Glutamatergic neuron (in vitro differentiated cells): ENCODE results near the gene MRTFB. TPM values are rescaled to one million over a fixed set of nuclear protein-coding genes. Genes with fewer than 3 reads are reported as not detected.

Experiments used
- DNase-seq: peaks from one replicate; pipeline ENCODE4 v3.0.0; 2022
- H3K27ac Mint-ChIP-seq: one replicate; pipeline ENCODE4 v1.8.0; 2020; ENCODE audit warnings: mild to moderate bottlenecking, mixed read lengths, inconsistent platforms; ENCODE audit not compliant: unreplicated experiment
- H3K27me3 Mint-ChIP-seq: one replicate; pipeline ENCODE4 v1.8.0; 2020; ENCODE audit warnings: mild to moderate bottlenecking, moderate library complexity, mixed read lengths, inconsistent platforms; ENCODE audit not compliant: unreplicated experiment
- H3K36me3 Mint-ChIP-seq: one replicate; pipeline ENCODE4 v1.8.0; 2020; ENCODE audit warnings: mild to moderate bottlenecking, mixed read lengths, inconsistent platforms; ENCODE audit not compliant: unreplicated experiment
- H3K4me1 Mint-ChIP-seq: one replicate; pipeline ENCODE4 v1.8.0; 2020; ENCODE audit warnings: mild to moderate bottlenecking, low read depth, mixed read lengths, inconsistent platforms; ENCODE audit not compliant: unreplicated experiment
- H3K4me3 Mint-ChIP-seq: one replicate; pipeline ENCODE4 v1.8.0; 2020; ENCODE audit warnings: mild to moderate bottlenecking, mixed read lengths, inconsistent platforms; ENCODE audit not compliant: unreplicated experiment
- H3K9me3 Mint-ChIP-seq: one replicate; pipeline ENCODE4 v1.8.0; 2020; ENCODE audit warnings: mild to moderate bottlenecking, moderate library complexity, mixed read lengths, inconsistent platforms; ENCODE audit not compliant: unreplicated experiment
- CTCF ChIP-seq: fragments of 200-600 bp; sonication (generic); IDR thresholded peaks from one replicate; pipeline ENCODE4 v1.5.0; 2021; ENCODE audit not compliant: partially characterized antibody, unreplicated experiment
- total RNA-seq: library from RNA; stranded (reverse); fragmentation: NEBNext Ultra II Directional; extraction: Animal tissue kit (Norgen Biotek cat#: 25700); gene quantifications from one replicate; pipeline ENCODE4 v1.2.1, GENCODE V29; 2021; ENCODE audit not compliant: unreplicated experiment

MRTFB gene
- total RNA-seq, 1 donor from 2014 or later, result 29.6 TPM

DNA sequence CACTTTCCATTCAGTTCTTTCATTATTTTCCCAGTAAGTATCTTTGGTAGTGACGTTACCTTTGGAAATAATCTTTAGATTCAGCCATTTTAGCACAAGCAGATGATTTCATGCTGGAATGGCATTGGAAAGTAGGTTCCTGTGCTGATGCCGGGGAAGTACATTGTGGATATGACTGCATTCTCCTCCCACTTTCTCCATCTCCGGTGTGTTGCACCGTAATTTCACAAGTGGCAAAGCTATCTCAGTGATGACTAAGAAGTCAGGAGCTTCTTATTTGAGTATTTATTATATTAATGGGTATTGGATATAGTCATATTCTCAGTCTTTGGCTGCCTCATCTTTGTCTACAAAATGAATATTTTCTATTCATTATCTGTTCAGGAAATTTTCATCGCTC lies 69.8 kb downstream of the MRTFB start:
- no peaks in the 10 kb centered on the region for H3K36me3 Mint-ChIP-seq
- H3K4me3 Mint-ChIP-seq, result no peak overlapping the region
- TF ChIP-seq CTCF, result no peak
- no peaks in the 10 kb centered on the region for H3K9me3 Mint-ChIP-seq
- H3K4me1 Mint-ChIP-seq, result no peaks in the 10 kb centered on the region
- no peak for DNase-seq
- no peak overlapping the region for H3K27ac Mint-ChIP-seq
- no peaks in the 10 kb centered on the region for H3K27me3 Mint-ChIP-seq

GRCh38 chr16:14146445-14146844 lies 75.3 kb downstream of the MRTFB start:
- no peak for DNase-seq
- Mint-ChIP-seq H3K9me3 (no peaks in the 10 kb centered on the region), H3K36me3 (no peaks in the 10 kb centered on the region), H3K27me3 (peaks cover 2% of the 10 kb centered on the region), H3K4me3 (no peak overlapping the region), H3K27ac (no peak overlapping the region), H3K4me1 (peaks cover 9% of the 10 kb centered on the region)
- no peak for TF ChIP-seq CTCF

DNA sequence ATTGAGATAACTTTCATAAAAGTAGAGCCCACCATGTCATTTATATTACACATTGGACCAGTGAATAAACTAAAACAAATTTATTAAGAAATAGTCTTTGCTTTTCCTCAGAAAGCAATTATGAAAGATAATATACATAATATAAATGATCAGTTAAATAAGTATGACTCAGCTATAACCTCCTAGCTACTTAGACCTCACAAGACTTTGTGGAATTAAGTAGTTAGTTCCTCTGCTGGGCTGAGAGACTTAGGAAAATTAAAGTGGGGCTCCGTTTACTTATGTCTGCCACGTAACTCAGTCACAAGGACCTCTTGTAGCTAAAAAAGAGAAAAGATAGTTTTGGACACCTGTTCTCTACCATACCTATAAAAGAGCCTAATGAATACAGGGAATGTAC lies 76.9 kb downstream of the MRTFB start:
- TF ChIP-seq CTCF, result no peak
- H3K4me3 Mint-ChIP-seq, result no peak overlapping the region
- H3K27me3 Mint-ChIP-seq, result peaks cover 4% of the 10 kb centered on the region
- no peaks in the 10 kb centered on the region for H3K36me3 Mint-ChIP-seq
- peaks cover 9% of the 10 kb centered on the region for H3K4me1 Mint-ChIP-seq
- no peaks in the 10 kb centered on the region for H3K9me3 Mint-ChIP-seq
- DNase-seq, result no peak
- H3K27ac Mint-ChIP-seq, result no peak overlapping the region

- DNase-seq, result no peak
- peaks cover 4% of the 10 kb centered on the region for H3K27me3 Mint-ChIP-seq
- H3K4me3 Mint-ChIP-seq, result no peak overlapping the region
- H3K36me3 Mint-ChIP-seq, result no peaks in the 10 kb centered on the region
- TF ChIP-seq CTCF, result no peak
- H3K27ac Mint-ChIP-seq, result peak overlapping the region; percentile 49
- H3K9me3 Mint-ChIP-seq, result no peaks in the 10 kb centered on the region
- peaks cover 9% of the 10 kb centered on the region for H3K4me1 Mint-ChIP-seq
Measured at GRCh38 chr16:14148569-14148968, 77.5 kb downstream of the MRTFB start.

GRCh38 chr16:14150796-14151195 lies 79.7 kb downstream of the MRTFB start:
- no peak for TF ChIP-seq CTCF
- no peak for DNase-seq
- Mint-ChIP-seq H3K27me3 (peaks cover 4% of the 10 kb centered on the region), H3K4me1 (peaks cover 9% of the 10 kb centered on the region), H3K9me3 (no peaks in the 10 kb centered on the region), H3K27ac (no peak overlapping the region), H3K36me3 (no peaks in the 10 kb centered on the region), H3K4me3 (no peak overlapping the region)
